BLaER1 (cell line): ENCODE data around the gene SFMBT2.

Source experiments
- H3K27ac ChIP-seq: shearing (Covaris generic); formaldehyde crosslinking; 2 replicates; pipeline ENCODE4 v1.8.1; 2022
- H3K27me3 ChIP-seq: shearing (Covaris generic); formaldehyde crosslinking; 2 replicates; pipeline ENCODE4 v1.8.1; 2022
- H3K36me3 ChIP-seq: shearing (Covaris generic); formaldehyde crosslinking; 2 replicates; pipeline ENCODE4 v1.8.1; 2022
- H3K4me1 ChIP-seq: shearing (Covaris generic); formaldehyde crosslinking; 2 replicates; pipeline ENCODE4 v1.8.1; 2022
- H3K4me2 ChIP-seq: shearing (Covaris generic); formaldehyde crosslinking; 2 replicates; pipeline ENCODE4 v1.8.1; 2022
- H3K4me3 ChIP-seq: shearing (Covaris generic); formaldehyde crosslinking; 2 replicates; pipeline ENCODE4 v1.8.1; 2022
- H3K9ac ChIP-seq: shearing (Covaris generic); formaldehyde crosslinking; 2 replicates; pipeline ENCODE4 v1.8.1; 2022
- H3K9me3 ChIP-seq: shearing (Covaris generic); formaldehyde crosslinking; 2 replicates; pipeline ENCODE4 v1.8.1; 2022
- H4K20me1 ChIP-seq: shearing (Covaris generic); formaldehyde crosslinking; 2 replicates; pipeline ENCODE4 v1.8.1; 2022
- Cebpa-rat ChIP-seq: shearing (Covaris generic); IDR thresholded peaks from 2 replicates; pipeline ENCODE4 v1.8.1; 2022

SFMBT2 gene

DNA sequence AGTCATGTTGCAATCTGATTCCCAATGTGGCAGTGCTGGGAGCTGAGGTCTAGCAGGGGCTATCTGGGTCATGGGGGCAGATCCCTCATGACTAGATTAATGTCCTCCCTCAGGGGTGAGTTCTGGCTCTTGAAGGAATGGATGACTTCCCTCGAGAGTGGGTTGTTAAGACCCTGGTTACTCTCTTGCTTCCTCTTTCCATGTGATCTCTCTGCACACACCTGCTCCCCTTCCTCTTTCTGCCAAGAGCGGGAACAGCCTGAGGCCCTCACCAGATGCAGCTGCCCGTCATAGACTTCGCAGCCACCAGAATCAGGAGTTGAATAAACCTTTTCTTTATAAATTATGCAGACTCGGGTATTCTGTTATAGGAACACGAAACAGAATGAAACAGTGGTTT is 37.8 kb downstream of the SFMBT2 start:
- Histone ChIP-seq H4K20me1 (peaks cover 57% of the 10 kb centered on the region), H3K9me3 (peaks cover 48% of the 10 kb centered on the region), H3K4me2 (no peak overlapping the region), H3K4me1 (peaks cover 17% of the 10 kb centered on the region), H3K9ac (no peak overlapping the region), H3K27me3 (no peaks in the 10 kb centered on the region), H3K4me3 (peak overlapping the region; percentile 31; the same call in 1 of the 2 replicates), H3K27ac (no peak overlapping the region), H3K36me3 (peaks cover 100% of the 10 kb centered on the region)
- no peak for TF ChIP-seq Cebpa-rat

DNA sequence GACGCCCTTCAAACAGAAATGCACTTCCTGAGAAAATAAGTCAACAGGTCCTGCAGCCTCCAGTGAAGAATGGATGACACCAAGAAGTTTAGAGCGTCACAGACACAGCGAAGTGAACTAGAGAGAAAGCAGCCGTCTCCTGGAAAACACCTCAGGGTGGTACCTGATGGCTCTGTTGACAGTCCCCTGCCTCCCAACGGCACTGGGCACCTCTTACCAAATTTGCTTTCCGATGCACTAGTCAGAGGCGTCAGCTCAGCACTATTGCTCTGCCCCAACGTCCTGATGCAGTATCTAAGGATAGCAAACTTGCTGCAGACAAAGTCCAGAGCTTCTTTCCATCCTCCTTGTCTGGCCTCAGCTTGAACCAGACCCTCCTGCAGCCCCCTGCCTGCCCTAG is 38.3 kb downstream of the SFMBT2 start:
- peaks cover 100% of the 10 kb centered on the region for H3K36me3 ChIP-seq
- no peak overlapping the region for H3K27ac ChIP-seq
- H3K4me1 ChIP-seq: peaks cover 17% of the 10 kb centered on the region
- H3K4me2 ChIP-seq: no peak overlapping the region
- no peak overlapping the region for H3K4me3 ChIP-seq
- no peak for TF ChIP-seq Cebpa-rat
- peaks cover 59% of the 10 kb centered on the region for H4K20me1 ChIP-seq
- H3K9ac ChIP-seq: no peak overlapping the region
- peaks cover 47% of the 10 kb centered on the region for H3K9me3 ChIP-seq
- H3K27me3 ChIP-seq: no peaks in the 10 kb centered on the region

- H3K4me2 ChIP-seq: no peak overlapping the region
These were observed 40.3 kb downstream of the SFMBT2 start for GRCh38 chr10:7370511-7370910.

DNA sequence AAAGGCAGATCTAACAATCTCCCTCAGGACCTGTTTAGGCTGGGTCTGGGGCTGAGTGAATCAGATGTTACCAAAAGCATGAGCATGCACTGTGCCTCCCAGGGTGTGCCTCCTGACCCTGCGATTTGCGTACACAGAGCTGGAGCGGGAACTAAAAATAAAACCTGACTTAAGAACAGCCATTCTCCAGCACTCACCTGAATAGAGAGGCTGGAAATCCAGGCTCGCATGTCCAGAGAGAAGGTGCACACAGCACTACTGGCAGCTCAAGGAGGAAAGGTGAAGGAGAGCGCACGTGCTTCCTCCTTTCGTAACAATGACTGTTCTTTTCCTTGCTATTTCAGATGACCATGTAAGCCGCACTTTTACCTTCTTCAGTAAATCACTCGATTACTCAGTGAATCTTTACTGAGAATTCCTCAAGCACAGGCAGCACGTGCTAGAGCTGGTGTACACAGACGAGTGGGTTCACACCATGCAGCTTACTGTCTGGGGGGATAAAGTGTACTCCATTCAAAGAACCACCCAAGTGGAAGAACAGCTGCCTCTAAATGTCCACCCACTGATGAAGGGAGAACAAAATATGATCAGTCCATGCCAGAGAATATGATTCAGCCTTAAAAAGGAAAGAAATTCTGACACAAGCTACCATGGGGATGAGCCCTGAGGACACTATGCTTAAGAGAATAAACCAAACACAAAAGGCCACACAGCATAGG is 45.6 kb downstream of the SFMBT2 start:
- no peak overlapping the region for H3K4me2 ChIP-seq
- peaks cover 100% of the 10 kb centered on the region for H3K36me3 ChIP-seq
- H3K4me1 ChIP-seq: no peaks in the 10 kb centered on the region
- no peak overlapping the region for H3K27ac ChIP-seq
- no peak for TF ChIP-seq Cebpa-rat
- H3K4me3 ChIP-seq: no peak overlapping the region
- H4K20me1 ChIP-seq: peaks cover 55% of the 10 kb centered on the region
- H3K9ac ChIP-seq: no peak overlapping the region
- no peaks in the 10 kb centered on the region for H3K27me3 ChIP-seq
- peaks cover 71% of the 10 kb centered on the region for H3K9me3 ChIP-seq

More at GRCh38 chr10:7370511-7370910, 40.3 kb downstream of the SFMBT2 start:
- TF ChIP-seq Cebpa-rat: no peak
- H3K9me3 ChIP-seq: peaks cover 52% of the 10 kb centered on the region
- H4K20me1 ChIP-seq: peaks cover 63% of the 10 kb centered on the region
- H3K4me3 ChIP-seq: no peak overlapping the region
- no peak overlapping the region for H3K27ac ChIP-seq
- peaks cover 100% of the 10 kb centered on the region for H3K36me3 ChIP-seq
- no peak overlapping the region for H3K9ac ChIP-seq
- H3K27me3 ChIP-seq: no peaks in the 10 kb centered on the region
- peaks cover 17% of the 10 kb centered on the region for H3K4me1 ChIP-seq

GRCh38 chr10:7364474-7364873 is 46.4 kb downstream of the SFMBT2 start:
- Histone ChIP-seq H3K9me3 (peaks cover 74% of the 10 kb centered on the region), H3K27me3 (no peaks in the 10 kb centered on the region), H3K9ac (no peak overlapping the region), H3K4me2 (no peak overlapping the region), H3K4me1 (no peaks in the 10 kb centered on the region), H3K27ac (no peak overlapping the region), H3K4me3 (no peak overlapping the region), H3K36me3 (peaks cover 100% of the 10 kb centered on the region), H4K20me1 (peaks cover 55% of the 10 kb centered on the region)
- TF ChIP-seq Cebpa-rat: no peak

GRCh38 chr10:7363700-7364099 is 47.1 kb downstream of the SFMBT2 start:
- Histone ChIP-seq H3K36me3 (peaks cover 100% of the 10 kb centered on the region), H3K4me3 (no peak overlapping the region), H3K9me3 (peaks cover 82% of the 10 kb centered on the region), H3K4me2 (no peak overlapping the region), H3K9ac (no peak overlapping the region), H3K27ac (no peak overlapping the region), H3K27me3 (no peaks in the 10 kb centered on the region), H3K4me1 (no peaks in the 10 kb centered on the region), H4K20me1 (peaks cover 56% of the 10 kb centered on the region)
- TF ChIP-seq Cebpa-rat: no peak

- H3K4me1 ChIP-seq: no peaks in the 10 kb centered on the region
- H3K9me3 ChIP-seq: peaks cover 88% of the 10 kb centered on the region
- H3K36me3 ChIP-seq: peaks cover 100% of the 10 kb centered on the region
- H3K4me2 ChIP-seq: no peak overlapping the region
- no peaks in the 10 kb centered on the region for H3K27me3 ChIP-seq
- no peak overlapping the region for H3K27ac ChIP-seq
- no peak overlapping the region for H3K9ac ChIP-seq
- no peak for TF ChIP-seq Cebpa-rat
- peaks cover 60% of the 10 kb centered on the region for H4K20me1 ChIP-seq
- H3K4me3 ChIP-seq: no peak overlapping the region
These were observed 48.4 kb downstream of the SFMBT2 start for GRCh38 chr10:7362471-7362870.

DNA sequence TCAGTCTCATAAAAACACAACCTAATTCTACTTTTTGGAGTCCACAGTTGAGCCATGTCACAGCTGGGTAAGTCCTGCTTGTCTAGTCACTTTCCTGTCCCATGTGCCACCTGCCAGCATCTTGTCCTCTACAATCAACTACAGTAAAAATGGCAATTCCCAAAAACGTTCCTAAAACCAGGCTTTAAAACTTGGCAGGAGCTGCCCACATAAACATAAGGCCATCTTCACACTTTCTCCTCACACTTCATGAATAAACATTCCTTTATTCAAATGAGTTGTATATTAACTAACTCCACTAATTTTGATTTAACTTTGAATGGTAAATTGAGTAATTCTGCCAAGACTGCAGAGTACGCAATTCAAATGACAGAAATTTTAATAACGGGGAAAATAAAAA is 49.5 kb downstream of the SFMBT2 start:
- no peaks in the 10 kb centered on the region for H3K4me1 ChIP-seq
- peaks cover 100% of the 10 kb centered on the region for H3K36me3 ChIP-seq
- TF ChIP-seq Cebpa-rat: no peak
- peaks cover 60% of the 10 kb centered on the region for H4K20me1 ChIP-seq
- H3K27me3 ChIP-seq: no peaks in the 10 kb centered on the region
- peaks cover 82% of the 10 kb centered on the region for H3K9me3 ChIP-seq
- H3K9ac ChIP-seq: no peak overlapping the region
- no peak overlapping the region for H3K27ac ChIP-seq
- H3K4me2 ChIP-seq: no peak overlapping the region
- no peak overlapping the region for H3K4me3 ChIP-seq

- no peak for TF ChIP-seq Cebpa-rat
These were observed 50.9 kb downstream of the SFMBT2 start for GRCh38 chr10:7359954-7360353.

DNA sequence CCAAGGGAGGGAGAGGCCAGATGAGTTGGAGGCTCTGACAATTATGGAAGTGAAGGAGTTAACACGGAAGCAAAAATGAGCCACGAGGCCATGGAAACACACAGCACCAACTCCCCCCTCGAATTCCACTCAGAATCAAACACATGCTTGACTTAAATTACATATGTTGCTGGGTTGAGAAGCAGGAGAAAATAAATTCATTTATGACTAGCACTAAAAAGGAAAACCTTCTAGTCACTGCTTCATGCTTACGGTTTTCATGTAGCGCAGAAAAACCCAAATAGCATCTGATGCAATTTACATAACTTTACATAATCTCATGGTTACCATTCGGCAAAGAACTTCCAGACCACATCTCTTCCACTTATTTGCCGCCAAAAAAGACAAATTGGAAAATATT is 51.5 kb downstream of the SFMBT2 start:
- Histone ChIP-seq H3K9me3 (peaks cover 62% of the 10 kb centered on the region), H3K27me3 (no peaks in the 10 kb centered on the region), H3K4me3 (no peak overlapping the region), H3K9ac (no peak overlapping the region), H3K4me1 (no peaks in the 10 kb centered on the region), H3K27ac (no peak overlapping the region), H3K4me2 (no peak overlapping the region), H4K20me1 (peaks cover 80% of the 10 kb centered on the region), H3K36me3 (peaks cover 97% of the 10 kb centered on the region)
- no peak for TF ChIP-seq Cebpa-rat

More at GRCh38 chr10:7359954-7360353, 50.9 kb downstream of the SFMBT2 start:
- no peak overlapping the region for H3K4me3 ChIP-seq
- H4K20me1 ChIP-seq: peaks cover 74% of the 10 kb centered on the region
- no peak overlapping the region for H3K4me2 ChIP-seq
- H3K36me3 ChIP-seq: peaks cover 98% of the 10 kb centered on the region
- no peaks in the 10 kb centered on the region for H3K4me1 ChIP-seq
- no peak overlapping the region for H3K27ac ChIP-seq
- H3K9me3 ChIP-seq: peaks cover 68% of the 10 kb centered on the region
- H3K9ac ChIP-seq: no peak overlapping the region
- no peaks in the 10 kb centered on the region for H3K27me3 ChIP-seq

DNA sequence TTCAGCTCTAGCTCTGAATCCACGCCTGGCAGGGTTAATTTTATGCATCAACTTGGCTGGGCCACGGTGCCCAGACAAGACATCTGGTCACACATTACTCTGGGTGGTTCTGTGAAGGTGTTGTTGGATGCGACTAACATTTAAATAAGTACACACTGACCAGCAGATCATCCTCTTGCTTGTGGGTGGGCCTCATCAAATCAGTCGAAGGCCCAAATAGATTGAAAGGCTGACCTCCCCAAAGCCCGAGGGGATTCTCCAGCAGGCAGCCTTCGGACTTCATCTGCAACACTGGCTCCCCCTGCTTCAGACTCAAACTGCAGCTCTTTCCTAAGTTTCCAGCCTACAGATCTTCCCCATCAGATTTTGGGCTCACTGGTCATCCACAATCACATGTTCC is 53.6 kb downstream of the SFMBT2 start:
- no peak overlapping the region for H3K9ac ChIP-seq
- no peak for TF ChIP-seq Cebpa-rat
- H3K9me3 ChIP-seq: peaks cover 41% of the 10 kb centered on the region
- no peaks in the 10 kb centered on the region for H3K27me3 ChIP-seq
- no peak overlapping the region for H3K4me2 ChIP-seq
- peaks cover 97% of the 10 kb centered on the region for H3K36me3 ChIP-seq
- no peak overlapping the region for H3K4me3 ChIP-seq
- H3K27ac ChIP-seq: no peak overlapping the region
- H4K20me1 ChIP-seq: peaks cover 92% of the 10 kb centered on the region
- no peaks in the 10 kb centered on the region for H3K4me1 ChIP-seq
